Skeletal muscle cell (primary cell): ENCODE results near the gene ENOX1.
A peak's percentile ranks its signal among the peaks of the same experiment; 100 is the strongest.

ENCODE experiments used
- DNase-seq: peaks from one replicate; pipeline ENCODE4 v3.0.0-alpha.2; 2010; ENCODE audit warnings: low read depth
- H3K4me3 ChIP-seq: 2 replicates; pipeline ENCODE4 v1.5.1; 2011; ENCODE audit warnings: low read depth, mild to moderate bottlenecking, control low read depth, low read length, moderate library complexity

ENOX1 gene

GRCh38 chr13:43267916-43268315, 518.9 kb downstream of the ENOX1 start:
- no peak for DNase-seq
- no peak overlapping the region for H3K4me3 ChIP-seq

GRCh38 chr13:43266936-43267615, 519.7 kb downstream of the ENOX1 start:
- DNase-seq: no peak
- H3K4me3 ChIP-seq: no peak overlapping the region

GRCh38 chr13:43265028-43265427, 521.7 kb downstream of the ENOX1 start:
- no peak for DNase-seq
- H3K4me3 ChIP-seq: no peak overlapping the region

GRCh38 chr13:43264458-43264857, 522.3 kb downstream of the ENOX1 start:
- no peak for DNase-seq

GRCh38 chr13:43263047-43263446, 523.7 kb downstream of the ENOX1 start:
- no peak overlapping the region for H3K4me3 ChIP-seq
- DNase-seq: no peak

More at GRCh38 chr13:43264458-43264857, 522.3 kb downstream of the ENOX1 start:
- H3K4me3 ChIP-seq: no peak overlapping the region

- no peak overlapping the region for H3K4me3 ChIP-seq
- peak; percentile 82 for DNase-seq
Observed at GRCh38 chr13:43260999-43261398, 525.8 kb downstream of the ENOX1 start.

GRCh38 chr13:43258771-43259170, 528.0 kb downstream of the ENOX1 start:
- DNase-seq: no peak

GRCh38 chr13:43257765-43258164, 529.0 kb downstream of the ENOX1 start:
- DNase-seq: no peak
- H3K4me3 ChIP-seq: no peak overlapping the region

More at GRCh38 chr13:43258771-43259170, 528.0 kb downstream of the ENOX1 start:
- H3K4me3 ChIP-seq: no peak overlapping the region

GRCh38 chr13:43251961-43252360, 534.8 kb downstream of the ENOX1 start:
- no peak for DNase-seq
- H3K4me3 ChIP-seq: no peak overlapping the region

GRCh38 chr13:43246382-43246781, 540.4 kb downstream of the ENOX1 start:
- no peak overlapping the region for H3K4me3 ChIP-seq
- DNase-seq: no peak

GRCh38 chr13:43245374-43245964, 541.3 kb downstream of the ENOX1 start:
- no peak overlapping the region for H3K4me3 ChIP-seq
- DNase-seq: peak; percentile 96

- no peak for DNase-seq
- H3K4me3 ChIP-seq: no peak overlapping the region
Observed at GRCh38 chr13:43244481-43244880, 542.3 kb downstream of the ENOX1 start.

GRCh38 chr13:43243711-43244110, 543.1 kb downstream of the ENOX1 start:
- no peak for DNase-seq
- no peak overlapping the region for H3K4me3 ChIP-seq

GRCh38 chr13:43242040-43242439, 544.7 kb downstream of the ENOX1 start:
- DNase-seq: no peak
- H3K4me3 ChIP-seq: no peak overlapping the region

- no peak overlapping the region for H3K4me3 ChIP-seq
- DNase-seq: no peak
Observed at GRCh38 chr13:43240278-43240677, 546.5 kb downstream of the ENOX1 start.

GRCh38 chr13:43239275-43239840, 547.4 kb downstream of the ENOX1 start:
- DNase-seq: no peak
- H3K4me3 ChIP-seq: no peak overlapping the region

GRCh38 chr13:43238341-43239083, 548.3 kb downstream of the ENOX1 start:
- no peak for DNase-seq
- H3K4me3 ChIP-seq: no peak overlapping the region

GRCh38 chr13:43237616-43238015, 549.2 kb downstream of the ENOX1 start:
- DNase-seq: no peak
- no peak overlapping the region for H3K4me3 ChIP-seq

- H3K4me3 ChIP-seq: no peak overlapping the region
- DNase-seq: no peak
Observed at GRCh38 chr13:43235028-43235427, 551.7 kb downstream of the ENOX1 start.

GRCh38 chr13:43232873-43233265, 553.9 kb downstream of the ENOX1 start:
- peak; percentile 87 for DNase-seq
- no peak overlapping the region for H3K4me3 ChIP-seq
